GM10248 (cell line): ENCODE results near the gene HPS4.

Experiments
- CTCF ChIA-PET: fragments of 300-600 bp; sonication (Branson Sonifier 250); formaldehyde crosslinking; extraction: SDS; loops from one replicate; lab custom pipeline; 2021; ENCODE audit warnings: antibody characterized with exemption; lab: Yijun Ruan, JAX
- POLR2A ChIA-PET: fragments of 350-650 bp; sonication (Branson Sonifier 250); formaldehyde crosslinking; extraction: SDS; loops from one replicate; lab custom pipeline; 2020; ENCODE audit warnings: antibody characterized with exemption; lab: Yijun Ruan, JAX
- DNase-seq: peaks from one replicate; pipeline ENCODE4 v3.0.0; 2012; ENCODE audit errors: extremely low spot score
- TF ChIP-seq, protein P1 (sequence below): IDR thresholded peaks from 2 replicates; pipeline ENCODE4 v1.5.1; 2012; ENCODE audit warnings: mild to moderate bottlenecking, low read depth; ENCODE audit errors: extremely low read depth, missing control alignments, control extremely low read depth

HPS4 gene

DNA sequence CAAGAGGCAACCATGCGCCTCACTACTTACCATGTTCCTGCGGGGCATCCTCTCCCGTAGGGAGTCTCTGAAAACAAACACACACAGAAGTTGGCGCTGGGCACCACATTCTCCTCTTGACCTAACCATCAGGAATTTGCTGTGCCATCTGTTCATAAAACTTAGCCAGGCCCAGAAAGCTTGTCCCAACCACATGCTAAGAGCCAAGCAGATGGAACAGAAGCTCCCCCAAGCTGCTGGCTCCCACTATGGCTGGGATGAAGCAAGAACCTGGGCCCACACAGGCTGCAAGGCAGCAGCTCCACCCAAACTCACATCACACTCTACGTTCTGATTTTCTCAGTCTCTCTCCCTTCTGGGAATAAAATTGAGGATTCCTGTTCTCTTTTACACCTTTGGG lies 17.4 kb downstream of the HPS4 start:
- TF ChIP-seq, protein P1, sequence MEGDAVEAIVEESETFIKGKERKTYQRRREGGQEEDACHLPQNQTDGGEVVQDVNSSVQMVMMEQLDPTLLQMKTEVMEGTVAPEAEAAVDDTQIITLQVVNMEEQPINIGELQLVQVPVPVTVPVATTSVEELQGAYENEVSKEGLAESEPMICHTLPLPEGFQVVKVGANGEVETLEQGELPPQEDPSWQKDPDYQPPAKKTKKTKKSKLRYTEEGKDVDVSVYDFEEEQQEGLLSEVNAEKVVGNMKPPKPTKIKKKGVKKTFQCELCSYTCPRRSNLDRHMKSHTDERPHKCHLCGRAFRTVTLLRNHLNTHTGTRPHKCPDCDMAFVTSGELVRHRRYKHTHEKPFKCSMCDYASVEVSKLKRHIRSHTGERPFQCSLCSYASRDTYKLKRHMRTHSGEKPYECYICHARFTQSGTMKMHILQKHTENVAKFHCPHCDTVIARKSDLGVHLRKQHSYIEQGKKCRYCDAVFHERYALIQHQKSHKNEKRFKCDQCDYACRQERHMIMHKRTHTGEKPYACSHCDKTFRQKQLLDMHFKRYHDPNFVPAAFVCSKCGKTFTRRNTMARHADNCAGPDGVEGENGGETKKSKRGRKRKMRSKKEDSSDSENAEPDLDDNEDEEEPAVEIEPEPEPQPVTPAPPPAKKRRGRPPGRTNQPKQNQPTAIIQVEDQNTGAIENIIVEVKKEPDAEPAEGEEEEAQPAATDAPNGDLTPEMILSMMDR = no peak
- POLR2A ChIA-PET = no interaction called here
- DNase-seq = no peak
- CTCF ChIA-PET = interaction anchor here (0.7 to 7.5 kb wide), 5 partner anchors 13 to 102 kb away, joined by 3 to 76 read pairs (median 3); no protein-coding TSS in a partner anchor

DNA sequence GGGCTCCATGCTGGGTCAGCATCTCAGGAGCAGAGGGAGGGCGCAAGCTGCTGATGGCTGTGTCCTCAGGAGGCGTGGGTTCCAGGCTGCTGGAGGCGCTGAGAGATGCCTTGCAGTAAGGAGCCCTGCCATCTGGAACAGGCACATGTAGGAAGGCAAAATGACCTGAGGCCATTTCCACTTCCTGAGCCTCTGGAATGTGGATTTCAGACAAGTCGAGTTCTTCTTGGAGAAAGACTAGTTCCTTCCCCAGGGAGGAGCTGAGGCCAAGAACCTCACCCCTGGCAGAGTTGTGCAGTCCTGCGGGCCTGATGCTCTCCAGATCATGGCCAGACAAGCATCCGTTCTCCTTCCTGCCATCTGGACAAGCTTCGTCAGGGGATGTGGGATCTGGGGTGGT lies 19.3 kb downstream of the HPS4 start:
- TF ChIP-seq, protein P1 = no peak
- DNase-seq = no peak
- POLR2A ChIA-PET = interaction anchor here (0.6 kb wide), 1 partner anchor 178 kb away, joined by 6 read pairs; no protein-coding TSS in a partner anchor
- CTCF ChIA-PET = interaction anchor here (1.2 to 7.5 kb wide), 3 partner anchors 69 to 209 kb away, joined by 3 to 76 read pairs (median 65); no protein-coding TSS in a partner anchor

DNA sequence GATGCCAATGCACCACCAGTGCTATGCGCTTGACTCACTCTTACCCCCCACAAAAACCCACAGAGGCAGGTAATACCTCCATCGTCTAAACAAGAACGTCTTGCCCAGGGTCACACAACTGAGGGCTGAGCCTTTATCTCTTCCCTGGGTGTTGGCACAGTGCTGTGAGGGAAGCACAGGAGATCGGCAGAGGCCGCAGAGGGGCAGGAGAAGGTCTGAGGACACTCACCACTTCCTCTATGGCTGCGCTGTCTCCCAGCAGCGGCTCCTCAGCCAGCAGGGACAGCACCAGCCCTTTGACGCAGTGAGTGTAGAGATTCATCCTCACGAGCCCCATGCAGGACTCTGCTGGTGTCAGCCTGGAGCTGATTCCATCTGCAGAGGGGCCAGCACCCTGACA lies 19.9 kb downstream of the HPS4 start:
- ChIA-PET POLR2A (no interaction called here), CTCF (interaction anchor here (1.2 to 7.5 kb wide), 3 partner anchors 69 to 209 kb away, joined by 3 to 76 read pairs (median 65); no protein-coding TSS in a partner anchor)
- TF ChIP-seq, protein P1 = no peak
- no peak for DNase-seq

DNA sequence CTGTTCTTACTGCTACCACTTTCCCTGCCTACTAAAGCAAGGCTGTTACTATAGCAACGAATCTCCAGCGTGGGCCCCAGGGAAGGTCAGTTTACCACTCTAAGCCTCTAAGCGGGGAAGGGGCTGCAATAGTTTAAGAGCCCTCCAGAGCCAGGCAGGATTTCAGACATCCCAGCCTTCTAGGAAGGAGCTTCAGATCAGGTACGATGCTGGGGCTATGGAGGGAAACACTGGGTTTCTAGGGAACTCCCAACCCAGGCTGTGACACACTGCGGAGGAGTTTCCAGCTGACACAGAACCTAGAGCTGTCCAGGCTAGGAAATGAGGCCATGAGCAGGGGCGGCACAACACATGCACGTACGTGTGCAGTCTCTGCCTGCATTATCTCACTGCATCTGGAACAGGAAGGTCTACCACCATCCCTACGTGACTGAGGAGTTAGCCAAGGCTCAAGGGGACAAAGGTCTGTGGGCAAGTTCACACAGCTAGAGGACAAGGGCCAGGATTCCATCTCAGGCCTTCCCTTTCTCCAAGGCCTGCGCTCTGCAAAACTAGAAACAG lies 20.4 kb downstream of the HPS4 start:
- TF ChIP-seq, protein P1 = no peak
- ChIA-PET CTCF (interaction anchor here (1.0 to 7.5 kb wide), 7 partner anchors 10 to 210 kb away, joined by 3 to 76 read pairs (median 5); no protein-coding TSS in a partner anchor), POLR2A (no interaction called here)
- DNase-seq = no peak

DNA sequence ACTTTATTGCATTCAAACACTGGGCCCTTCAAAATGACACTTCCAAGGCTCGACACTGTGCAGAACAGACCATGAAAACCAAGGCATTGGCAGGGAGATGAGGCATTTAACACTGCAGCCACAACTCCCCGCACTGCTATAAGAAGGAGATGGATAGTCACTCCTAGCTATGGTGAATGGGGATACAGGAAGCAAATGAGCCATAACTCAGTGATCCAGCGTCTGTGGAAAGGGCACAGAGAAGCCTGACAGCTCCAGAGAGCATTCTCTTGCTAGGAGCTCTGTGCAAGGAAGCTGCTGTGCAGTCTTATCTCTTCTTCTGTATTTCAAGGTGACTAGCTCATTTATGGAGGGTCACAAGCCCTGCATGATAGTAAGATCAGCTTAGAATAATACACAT lies 20.9 kb downstream of the HPS4 start:
- DNase-seq = no peak
- TF ChIP-seq, protein P1 = no peak
- POLR2A ChIA-PET = no interaction called here
- CTCF ChIA-PET = interaction anchor here (1.0 to 7.5 kb wide), 10 partner anchors 8 to 203 kb away, joined by 3 to 76 read pairs (median 7); no protein-coding TSS in a partner anchor

DNA sequence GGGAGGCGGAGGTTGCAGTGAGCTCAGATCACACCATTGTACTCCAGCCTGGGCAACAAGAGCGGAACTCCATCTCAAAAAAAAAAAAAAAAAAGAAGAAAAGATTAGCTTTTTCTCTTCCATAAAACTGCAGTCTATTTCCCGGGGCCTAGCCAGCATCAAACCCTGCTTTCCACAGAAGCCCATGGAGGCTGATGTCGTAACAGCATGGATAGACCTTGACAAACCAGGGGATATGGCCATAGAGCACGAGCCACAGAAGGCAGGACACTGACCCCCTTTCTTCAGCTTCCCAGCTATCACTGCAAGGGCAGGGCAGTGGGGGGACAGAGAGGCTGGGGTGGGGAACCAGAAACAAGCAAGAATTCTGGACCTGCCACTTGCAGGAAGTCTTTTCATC lies 21.5 kb downstream of the HPS4 start:
- DNase-seq = no peak
- TF ChIP-seq, protein P1 = no peak
- ChIA-PET CTCF (interaction anchor here (0.9 to 7.5 kb wide), 21 partner anchors 9 to 212 kb away, joined by 3 to 76 read pairs (median 7); partner anchors contain the start of genes HPS4 and SRRD), POLR2A (no interaction called here)
